ENCODE measurements around the gene ROCK2. TPM values are rescaled to one million over a fixed set of nuclear protein-coding genes. Genes with fewer than 3 reads are reported as not detected.

ROCK2 gene
- polyA plus RNA-seq, 1 donor (not counting 4 experiments of a cell fraction or from before 2014, with no cell fraction given), result 12.6 TPM

DNA sequence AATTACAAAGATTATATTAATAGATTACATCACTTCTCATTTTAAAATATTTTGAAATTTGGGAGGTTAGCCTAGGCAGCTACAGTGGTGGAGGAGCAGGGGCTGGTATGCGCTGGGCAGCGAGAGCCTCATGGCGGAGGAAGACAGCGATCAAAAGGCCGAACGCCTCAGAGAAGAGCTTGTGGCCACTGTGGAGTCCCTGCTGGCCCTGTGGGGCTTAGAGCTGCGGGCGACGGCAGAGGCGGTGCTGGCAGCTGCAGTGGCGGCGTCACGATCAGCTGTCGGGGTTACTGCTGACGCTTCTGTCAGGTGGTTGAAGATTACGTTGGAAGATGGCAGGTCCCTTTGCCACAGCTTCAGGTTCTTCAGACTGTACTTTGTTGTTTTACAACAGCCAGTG is 87.4 kb downstream of the ROCK2 start:
- TF ChIP-seq, protein P1, sequence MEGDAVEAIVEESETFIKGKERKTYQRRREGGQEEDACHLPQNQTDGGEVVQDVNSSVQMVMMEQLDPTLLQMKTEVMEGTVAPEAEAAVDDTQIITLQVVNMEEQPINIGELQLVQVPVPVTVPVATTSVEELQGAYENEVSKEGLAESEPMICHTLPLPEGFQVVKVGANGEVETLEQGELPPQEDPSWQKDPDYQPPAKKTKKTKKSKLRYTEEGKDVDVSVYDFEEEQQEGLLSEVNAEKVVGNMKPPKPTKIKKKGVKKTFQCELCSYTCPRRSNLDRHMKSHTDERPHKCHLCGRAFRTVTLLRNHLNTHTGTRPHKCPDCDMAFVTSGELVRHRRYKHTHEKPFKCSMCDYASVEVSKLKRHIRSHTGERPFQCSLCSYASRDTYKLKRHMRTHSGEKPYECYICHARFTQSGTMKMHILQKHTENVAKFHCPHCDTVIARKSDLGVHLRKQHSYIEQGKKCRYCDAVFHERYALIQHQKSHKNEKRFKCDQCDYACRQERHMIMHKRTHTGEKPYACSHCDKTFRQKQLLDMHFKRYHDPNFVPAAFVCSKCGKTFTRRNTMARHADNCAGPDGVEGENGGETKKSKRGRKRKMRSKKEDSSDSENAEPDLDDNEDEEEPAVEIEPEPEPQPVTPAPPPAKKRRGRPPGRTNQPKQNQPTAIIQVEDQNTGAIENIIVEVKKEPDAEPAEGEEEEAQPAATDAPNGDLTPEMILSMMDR (optimal IDR thresholded peaks at IDR 0.05 in 1 of 3, IDR thresholded peaks at IDR 0.05 in 1 of 3, conservative IDR thresholded peaks at IDR 0.05 in 1 of 3; ENCODE audit: extremely low read depth in 1 of 3, insufficient read depth in 2 of 3, low read length in 3 of 3), result no peak
- no peak for TF ChIP-seq EZH2 (IDR thresholded peaks at IDR 0.05; ENCODE audit: low read length)
- Histone ChIP-seq H4K20me1 (ENCODE audit: control insufficient read depth, extremely low read depth, insufficient read depth, low read length) (no peaks in the 10 kb centered on the region), H3K4me2 (ENCODE audit: control insufficient read depth, extremely low read depth, insufficient read depth, low read depth, low read length) (no peak overlapping the region), H3K27me3 (ENCODE audit: control insufficient read depth, extremely low read depth, insufficient read depth, low read length) (no peaks in the 10 kb centered on the region), H2AFZ (ENCODE audit: control insufficient read depth, low read length) (no peak overlapping the region), H3K4me3 (ENCODE audit: control insufficient read depth in 2 of 3, extremely low read depth in 1 of 3, insufficient read depth in 2 of 3, low read depth in 1 of 3, low read length in 3 of 3) (no peak overlapping the region), H3K27ac (ENCODE audit: control insufficient read depth, insufficient read depth, low read length) (no peak overlapping the region), H3K9ac (ENCODE audit: control insufficient read depth, extremely low read depth, insufficient read depth, low read length) (no peak overlapping the region), H3K36me3 (ENCODE audit: control insufficient read depth in 2 of 2, extremely low read depth in 1 of 2, insufficient read depth in 2 of 2, low read length in 2 of 2) (peaks cover 0 to 2% of the 10 kb centered on the region in 2 experiments), H3K79me2 (ENCODE audit: control insufficient read depth, insufficient read depth, low read length) (peaks cover 12% of the 10 kb centered on the region), H3K9me1 (ENCODE audit: control insufficient read depth, extremely low read depth, insufficient read depth, low read length) (no peaks in the 10 kb centered on the region), H3K9me3 (ENCODE audit: control insufficient read depth, low read depth, low read length) (no peaks in the 10 kb centered on the region), H3K4me1 (ENCODE audit: control insufficient read depth, extremely low read depth, insufficient read depth, low read length) (no peaks in the 10 kb centered on the region)
- dilution Hi-C loops (cut with MboI; ENCODE audit: extremely low pct_ligation_motif_present, low sequenced_read_pairs), result no loop called here
- FAIRE-seq, result no peak
- no peak for DNase-seq (ENCODE audit: low read depth, low spot score)

DNA sequence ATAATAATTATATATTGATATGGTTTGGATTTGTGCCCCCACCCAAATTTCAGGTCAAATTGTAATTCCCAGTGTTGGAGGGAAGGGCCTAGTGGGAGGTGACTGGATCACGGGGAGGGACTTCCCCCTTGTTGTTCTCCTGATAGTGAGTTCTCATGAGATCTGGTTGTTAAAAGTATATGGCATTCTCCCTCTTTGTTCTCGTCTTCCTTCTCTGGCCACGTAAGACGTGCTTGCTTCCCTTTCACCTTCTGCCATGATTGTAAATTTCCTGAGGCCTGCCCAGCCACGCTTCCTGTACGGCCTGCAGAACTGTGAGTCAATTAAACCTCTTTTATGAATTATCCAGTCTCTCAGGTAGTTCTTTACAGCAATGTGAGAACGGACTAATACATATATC is 88.3 kb downstream of the ROCK2 start:
- TF ChIP-seq EZH2 (IDR thresholded peaks at IDR 0.05; ENCODE audit: low read length), result no peak
- TF ChIP-seq, protein P1 (optimal IDR thresholded peaks at IDR 0.05 in 1 of 3, IDR thresholded peaks at IDR 0.05 in 1 of 3, conservative IDR thresholded peaks at IDR 0.05 in 1 of 3; ENCODE audit: extremely low read depth in 1 of 3, insufficient read depth in 2 of 3, low read length in 3 of 3), result no peak
- Histone ChIP-seq H3K36me3 (ENCODE audit: control insufficient read depth in 2 of 2, extremely low read depth in 1 of 2, insufficient read depth in 2 of 2, low read length in 2 of 2) (peaks cover 0 to 2% of the 10 kb centered on the region in 2 experiments), H3K79me2 (ENCODE audit: control insufficient read depth, insufficient read depth, low read length) (peaks cover 11% of the 10 kb centered on the region), H3K4me1 (ENCODE audit: control insufficient read depth, extremely low read depth, insufficient read depth, low read length) (peaks cover 2% of the 10 kb centered on the region), H3K27ac (ENCODE audit: control insufficient read depth, insufficient read depth, low read length) (no peak overlapping the region), H2AFZ (ENCODE audit: control insufficient read depth, low read length) (no peak overlapping the region), H3K9ac (ENCODE audit: control insufficient read depth, extremely low read depth, insufficient read depth, low read length) (no peak overlapping the region), H3K9me3 (ENCODE audit: control insufficient read depth, low read depth, low read length) (no peaks in the 10 kb centered on the region), H3K27me3 (ENCODE audit: control insufficient read depth, extremely low read depth, insufficient read depth, low read length) (no peaks in the 10 kb centered on the region), H3K4me2 (ENCODE audit: control insufficient read depth, extremely low read depth, insufficient read depth, low read depth, low read length) (no peak overlapping the region), H3K4me3 (ENCODE audit: control insufficient read depth in 2 of 3, extremely low read depth in 1 of 3, insufficient read depth in 2 of 3, low read depth in 1 of 3, low read length in 3 of 3) (no peak overlapping the region), H3K9me1 (ENCODE audit: control insufficient read depth, extremely low read depth, insufficient read depth, low read length) (no peaks in the 10 kb centered on the region), H4K20me1 (ENCODE audit: control insufficient read depth, extremely low read depth, insufficient read depth, low read length) (no peaks in the 10 kb centered on the region)
- FAIRE-seq (no peak), DNase-seq (ENCODE audit: low read depth, low spot score) (no peak)
- dilution Hi-C loops (cut with MboI; ENCODE audit: extremely low pct_ligation_motif_present, low sequenced_read_pairs), result no loop called here
